WERI-Rb-1 (cell line): Measurements from ENCODE around the gene OXNAD1.

Experiments used
- DNase-seq: peaks from one replicate; pipeline ENCODE4 v3.0.0-alpha.2; 2020
- H3K27ac ChIP-seq: fragments of 250-450 bp; sonication (Bioruptor Pico); 2 replicates; pipeline ENCODE4 v1.5.1; 2020; ENCODE audit warnings: mild to moderate bottlenecking, moderate library complexity
- H3K27me3 ChIP-seq: fragments of 250-450 bp; sonication (Bioruptor Pico); 2 replicates; pipeline ENCODE4 v1.5.1; 2021; ENCODE audit warnings: mild to moderate bottlenecking, low read depth, moderate library complexity; ENCODE audit not compliant: insufficient read depth, severe bottlenecking
- H3K36me3 ChIP-seq: fragments of 250-450 bp; sonication (Bioruptor Pico); 2 replicates; pipeline ENCODE4 v1.5.1; 2020; ENCODE audit warnings: mild to moderate bottlenecking, moderate library complexity
- H3K4me3 ChIP-seq: 2 replicates; pipeline ENCODE4 v1.5.1; 2011; ENCODE audit warnings: low read depth, mild to moderate bottlenecking, control low read depth, low read length
- H3K9me3 ChIP-seq: fragments of 250-450 bp; sonication (Bioruptor Pico); 2 replicates; pipeline ENCODE4 v1.5.1; 2021; ENCODE audit warnings: mild to moderate bottlenecking, moderate library complexity; ENCODE audit not compliant: severe bottlenecking
- TF ChIP-seq, protein P1 (sequence below): IDR thresholded peaks from 2 replicates; pipeline ENCODE4 v1.5.1; 2011; ENCODE audit warnings: low read depth, mild to moderate bottlenecking, control low read depth, inconsistent platforms, low read length

Gene OXNAD1

DNA sequence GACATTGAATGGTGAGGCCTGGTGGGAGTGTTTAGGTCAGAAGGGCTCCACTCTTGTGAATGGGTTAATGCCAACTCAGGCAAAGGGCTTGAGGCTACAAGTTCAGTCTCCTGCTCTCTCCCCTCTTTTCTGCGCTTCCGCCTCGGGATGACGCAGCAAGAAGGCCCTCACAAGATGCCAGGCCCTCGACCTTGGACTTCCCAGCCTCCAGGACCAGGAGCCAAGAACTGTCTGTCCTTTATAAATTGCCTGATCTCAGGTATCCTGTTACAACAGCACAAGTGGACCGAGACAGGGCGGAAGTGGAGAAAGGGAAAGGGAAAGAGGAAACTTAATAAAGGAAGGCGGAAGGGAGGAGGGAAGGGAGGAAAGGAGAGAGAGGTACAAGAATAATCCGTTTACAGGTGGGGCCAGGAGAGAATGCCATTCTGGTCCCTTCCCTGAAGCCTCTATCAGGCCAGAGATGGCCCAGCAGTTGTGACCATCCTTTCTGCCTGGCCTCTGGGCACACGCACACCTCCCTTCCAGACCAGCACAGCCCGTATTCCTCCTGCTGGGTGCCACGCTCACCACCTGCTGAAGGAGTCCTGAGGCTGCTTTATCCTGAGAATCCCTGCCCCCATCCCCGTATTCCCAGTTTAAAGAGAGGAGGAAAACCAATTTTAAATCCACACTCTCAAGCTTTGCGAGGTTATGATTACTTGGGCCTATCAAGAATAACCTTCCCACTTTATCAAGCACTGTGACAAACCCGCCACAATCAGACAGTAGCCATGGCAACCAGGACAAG, 64.2 kb downstream of the OXNAD1 start:
- H3K27me3 ChIP-seq = no peaks in the 10 kb centered on the region
- TF ChIP-seq, protein P1, sequence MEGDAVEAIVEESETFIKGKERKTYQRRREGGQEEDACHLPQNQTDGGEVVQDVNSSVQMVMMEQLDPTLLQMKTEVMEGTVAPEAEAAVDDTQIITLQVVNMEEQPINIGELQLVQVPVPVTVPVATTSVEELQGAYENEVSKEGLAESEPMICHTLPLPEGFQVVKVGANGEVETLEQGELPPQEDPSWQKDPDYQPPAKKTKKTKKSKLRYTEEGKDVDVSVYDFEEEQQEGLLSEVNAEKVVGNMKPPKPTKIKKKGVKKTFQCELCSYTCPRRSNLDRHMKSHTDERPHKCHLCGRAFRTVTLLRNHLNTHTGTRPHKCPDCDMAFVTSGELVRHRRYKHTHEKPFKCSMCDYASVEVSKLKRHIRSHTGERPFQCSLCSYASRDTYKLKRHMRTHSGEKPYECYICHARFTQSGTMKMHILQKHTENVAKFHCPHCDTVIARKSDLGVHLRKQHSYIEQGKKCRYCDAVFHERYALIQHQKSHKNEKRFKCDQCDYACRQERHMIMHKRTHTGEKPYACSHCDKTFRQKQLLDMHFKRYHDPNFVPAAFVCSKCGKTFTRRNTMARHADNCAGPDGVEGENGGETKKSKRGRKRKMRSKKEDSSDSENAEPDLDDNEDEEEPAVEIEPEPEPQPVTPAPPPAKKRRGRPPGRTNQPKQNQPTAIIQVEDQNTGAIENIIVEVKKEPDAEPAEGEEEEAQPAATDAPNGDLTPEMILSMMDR = no peak
- no peaks in the 10 kb centered on the region for H3K9me3 ChIP-seq
- DNase-seq = no peak
- H3K27ac ChIP-seq = no peak overlapping the region
- no peaks in the 10 kb centered on the region; the same call in 1 of the 2 replicates for H3K36me3 ChIP-seq
- no peak overlapping the region for H3K4me3 ChIP-seq

DNA sequence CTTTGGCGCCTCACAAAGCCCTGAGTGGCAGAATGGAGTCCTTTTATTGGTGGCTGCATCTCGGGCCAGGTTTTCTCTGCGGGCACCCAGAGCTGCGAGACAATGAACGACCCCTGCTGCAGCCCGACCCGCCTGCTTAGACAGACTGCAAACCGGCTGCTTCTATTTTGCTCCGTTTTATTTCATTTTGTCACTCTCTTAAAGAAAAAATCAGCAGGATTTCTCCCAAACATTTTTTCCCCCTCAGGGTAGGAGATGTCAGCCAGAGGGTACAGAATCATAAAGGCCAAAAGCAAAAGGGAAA, 64.8 kb downstream of the OXNAD1 start:
- Histone ChIP-seq H3K27ac (no peak overlapping the region), H3K36me3 (no peaks in the 10 kb centered on the region; the same call in 1 of the 2 replicates), H3K9me3 (peaks cover 5% of the 10 kb centered on the region), H3K27me3 (no peaks in the 10 kb centered on the region), H3K4me3 (no peak overlapping the region)
- TF ChIP-seq, protein P1 = no peak
- DNase-seq = no peak

DNA sequence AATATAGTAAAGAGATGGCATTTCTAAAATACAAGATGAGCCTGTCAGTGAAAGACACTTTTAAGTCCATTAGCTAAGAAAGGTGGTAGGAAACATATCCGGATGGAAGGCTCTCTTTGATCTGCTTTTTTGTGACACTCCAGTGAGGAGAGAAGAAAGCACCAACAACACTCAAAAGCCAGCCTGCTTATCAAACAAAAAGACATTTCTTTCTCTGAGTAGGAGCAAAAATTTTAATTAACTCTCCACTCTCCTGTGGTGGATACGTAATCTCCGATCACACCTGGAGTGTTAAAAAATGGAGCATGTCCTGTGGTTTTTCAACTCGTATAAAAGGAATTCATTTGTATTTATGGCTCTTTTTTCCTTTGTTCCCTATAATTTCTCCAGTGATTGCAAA, 65.3 kb downstream of the OXNAD1 start:
- Histone ChIP-seq H3K4me3 (no peak overlapping the region), H3K9me3 (peaks cover 11% of the 10 kb centered on the region), H3K27me3 (no peaks in the 10 kb centered on the region), H3K27ac (no peak overlapping the region), H3K36me3 (no peaks in the 10 kb centered on the region; the same call in 1 of the 2 replicates)
- TF ChIP-seq, protein P1 = no peak
- no peak for DNase-seq

DNA sequence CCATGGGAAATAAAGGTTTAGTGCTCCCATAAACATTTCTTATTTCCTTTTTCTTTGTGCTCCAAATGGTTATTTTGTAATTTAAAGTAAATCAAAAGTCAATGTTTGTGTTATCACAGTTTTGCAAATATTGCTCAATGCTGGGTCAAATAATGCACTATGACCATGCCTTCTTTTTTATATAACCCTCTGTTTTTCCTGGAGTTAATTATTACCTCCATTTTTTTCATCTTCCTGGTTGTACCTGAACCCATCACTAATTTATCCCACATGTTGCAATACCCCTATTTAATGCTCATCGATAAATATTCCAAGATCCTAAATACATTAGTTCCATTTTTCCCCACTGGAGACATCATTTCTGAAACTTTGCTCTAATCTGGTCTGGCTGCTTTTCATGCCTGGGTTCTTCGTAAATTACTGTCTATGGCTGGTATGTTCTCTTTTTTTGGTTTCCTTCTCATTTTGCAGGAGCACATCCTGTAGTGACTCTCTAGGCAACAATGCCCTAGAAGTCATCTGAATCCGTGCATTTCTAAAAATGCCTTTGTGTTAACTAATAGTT, 66.4 kb downstream of the OXNAD1 start:
- H3K27ac ChIP-seq = no peak overlapping the region
- H3K36me3 ChIP-seq = no peaks in the 10 kb centered on the region; the same call in 1 of the 2 replicates
- H3K9me3 ChIP-seq = peaks cover 12% of the 10 kb centered on the region

DNA sequence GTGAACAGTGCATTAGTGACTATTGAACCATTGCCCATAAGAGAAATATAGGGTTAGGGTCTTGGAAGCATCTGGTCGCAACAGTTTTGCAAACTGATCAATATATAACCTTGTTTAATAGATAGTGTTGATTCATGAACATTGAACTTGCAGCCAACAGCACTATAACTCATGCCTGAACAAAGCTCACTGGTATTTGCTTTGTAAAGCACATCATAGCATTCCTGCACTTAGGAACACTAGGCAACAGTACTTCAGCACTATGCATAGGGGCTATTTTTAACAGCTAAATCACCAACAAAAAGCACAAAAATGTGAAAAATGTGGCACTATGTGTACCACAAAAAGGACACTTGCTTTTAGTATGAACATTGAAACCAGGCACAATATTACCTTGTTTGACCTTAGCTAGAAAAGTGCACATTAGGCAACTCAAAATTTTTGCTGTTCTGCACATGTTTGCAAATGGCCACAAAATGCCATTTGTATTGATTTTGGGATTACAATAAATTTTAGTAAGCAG, 68.0 kb downstream of the OXNAD1 start:
- Histone ChIP-seq H3K36me3 (no peaks in the 10 kb centered on the region; the same call in 1 of the 2 replicates), H3K27me3 (no peaks in the 10 kb centered on the region), H3K9me3 (peaks cover 12% of the 10 kb centered on the region), H3K27ac (no peak overlapping the region), H3K4me3 (no peak overlapping the region)
- TF ChIP-seq, protein P1 = no peak
- no peak for DNase-seq

More for the DNA sequence above, 66.4 kb downstream of the OXNAD1 start:
- Histone ChIP-seq H3K4me3 (no peak overlapping the region), H3K27me3 (no peaks in the 10 kb centered on the region)
- no peak for DNase-seq
- TF ChIP-seq, protein P1 = no peak
